K562 (cell line): ENCODE data around the gene PTPRT. TPM values are rescaled to one million over a fixed set of nuclear protein-coding genes. Genes with fewer than 3 reads are reported as not detected.

ENCODE experiments used
- ATAC-seq: fragments of 200-7000 bp; cut with Tn5 transposase; 3 replicates; pipeline ENCODE4 v1.9.1; 2020; ENCODE audit warnings: moderate library complexity
- BruUV-seq: library from RNA; stranded (reverse); fragments of 400-500 nt; replicated peaks from 2 replicates; lab custom pipeline; 2021; lab: Mats Ljungman, UMichigan
- CTCF ChIA-PET: fragments of 300-600 bp; formaldehyde crosslinking; extraction: SDS; loops from one replicate; lab custom pipeline; 2021; ENCODE audit warnings: low intra/inter-chr PET ratio; lab: Yijun Ruan, JAX
- POLR2A ChIA-PET: fragments of 300-600, 350-650 bp; sonication (Branson Sonifier 250); formaldehyde crosslinking; extraction: SDS; loops from one replicate; lab custom pipeline; 2021; ENCODE audit warnings: antibody characterized with exemption, inconsistent platforms; lab: Yijun Ruan, JAX
- DNase-seq, 4 experiments: peaks; one replicate each; pipeline versions ENCODE4 v3.0.0 to v3.0.0-alpha.2; 2011 to 2018; ENCODE audit warnings: low spot score in 3 of 4, mixed read lengths in 3 of 4; ENCODE audit errors: extremely low read depth in 1 of 4
- FAIRE-seq: peaks from 2 replicates; lab custom pipeline; 2011; peaks lifted over from hg19 to GRCh38; lab: Jason Lieb, UNC
- H2AFZ ChIP-seq: 2 replicates; pipeline ENCODE4 v1.6.0; 2011; ENCODE audit warnings: low read depth, low read length, control low read depth, inconsistent platforms
- H3K27ac ChIP-seq: fragments of 200-600 bp; 3 replicates; pipeline ENCODE4 v1.8.0; 2011; ENCODE audit warnings: low read depth, mild to moderate bottlenecking, control low read depth, inconsistent platforms, low read length, moderate library complexity, mixed read lengths; ENCODE audit errors: extremely low read depth
- H3K27me3 ChIP-seq, 2 experiments: fragments of 300-600 bp in 1 of 2; 2 replicates in 1 of 2; 3 replicates in 1 of 2; pipeline versions ENCODE4 v1.6.0 to v1.8.0; 2011; ENCODE audit warnings: inconsistent platforms in 2 of 2, low read length in 2 of 2, mild to moderate bottlenecking in 1 of 2, mixed read lengths in 1 of 2, moderate library complexity in 1 of 2; ENCODE audit not compliant: control insufficient read depth in 2 of 2, insufficient read depth in 2 of 2
- H3K36me3 ChIP-seq: fragments of 300-600 bp; 3 replicates; pipeline ENCODE4 v1.8.0; 2011; ENCODE audit warnings: mild to moderate bottlenecking, low read length, inconsistent platforms; ENCODE audit not compliant: control insufficient read depth, insufficient read depth
- H3K4me1 ChIP-seq, 2 experiments: fragments of 200-600 bp in 1 of 2; replicated peaks in 1 of 2; 2 replicates in 1 of 2; 3 replicates in 1 of 2; pipeline versions ENCODE4 v1.5.1 to v1.8.0; 2011; ENCODE audit warnings: inconsistent platforms in 2 of 2, low read length in 2 of 2, mild to moderate bottlenecking in 1 of 2, mixed read lengths in 1 of 2, moderate library complexity in 1 of 2; ENCODE audit not compliant: control insufficient read depth in 2 of 2, insufficient read depth in 2 of 2
- H3K4me2 ChIP-seq: 2 replicates; pipeline ENCODE4 v1.6.1; 2011; ENCODE audit warnings: low read length, control low read depth, inconsistent platforms, mixed read lengths; ENCODE audit not compliant: insufficient read depth
- H3K4me3 ChIP-seq: fragments of 200-600 bp; sonication (generic), shearing (Covaris generic); 2 replicates; pipeline ENCODE4 v1.5.1; 2016; ENCODE audit warnings: control low read depth, inconsistent platforms
- H3K79me2 ChIP-seq: fragments of 200-600 bp; 3 replicates; pipeline ENCODE4 v1.8.0; 2011; ENCODE audit warnings: low read length, inconsistent platforms; ENCODE audit not compliant: control insufficient read depth, insufficient read depth
- H3K9ac ChIP-seq, 2 experiments: 2 replicates each; pipeline versions ENCODE4 v1.6.0 to v1.6.1; 2011; ENCODE audit warnings: low read depth in 2 of 2, low read length in 2 of 2, control low read depth in 1 of 2, inconsistent platforms in 1 of 2, mild to moderate bottlenecking in 1 of 2, mixed read lengths in 1 of 2; ENCODE audit not compliant: insufficient read depth in 1 of 2
- H3K9me1 ChIP-seq: one replicate; pipeline ENCODE4 v1.6.0; 2011; ENCODE audit warnings: inconsistent platforms, mild to moderate bottlenecking, low read length, moderate library complexity; ENCODE audit not compliant: control insufficient read depth, insufficient read depth
- H3K9me3 ChIP-seq: replicated peaks from 2 replicates; pipeline ENCODE4 v1.5.1; 2011; ENCODE audit warnings: low read depth, low read length, inconsistent platforms; ENCODE audit not compliant: control insufficient read depth, insufficient read depth
- H4K20me1 ChIP-seq: replicated peaks from 2 replicates; pipeline ENCODE4 v1.6.1; 2011; ENCODE audit warnings: low read length, inconsistent platforms, mixed read lengths; ENCODE audit not compliant: control insufficient read depth, insufficient read depth
- MAFK ChIP-seq: IDR thresholded peaks from 2 replicates; pipeline ENCODE4 v1.6.1; 2011; ENCODE audit warnings: low read length, improper control_type of control experiment
- MCM7 ChIP-seq, 2 experiments: fragments of 450-650 bp; IDR thresholded peaks; 2 replicates each; pipeline ENCODE4 v1.6.1; 2016 to 2018
- MYC ChIP-seq, 2 experiments: fragments of 250-450 bp in 1 of 2; sonication (Bioruptor Pico) in 1 of 2; IDR thresholded peaks; 2 replicates each; pipeline versions ENCODE4 v1.5.1 to v1.6.1; 2012 to 2021; ENCODE audit warnings: low read depth in 2 of 2, borderline replicate concordance in 1 of 2, improper control_type of control experiment in 1 of 2, low read length in 1 of 2, mild to moderate bottlenecking in 1 of 2, moderate library complexity in 1 of 2
- SRSF7 ChIP-seq: fragments of 200-400 bp; formaldehyde crosslinking; optimal IDR thresholded peaks from 2 replicates; pipeline ENCODE3; 2017; ENCODE audit warnings: mild to moderate bottlenecking, low read depth, low read length
- TARDBP ChIP-seq: fragments of 450-650 bp; IDR thresholded peaks from 2 replicates; pipeline ENCODE4 v1.6.1; 2016
- TOE1 ChIP-seq, 2 experiments: fragments of 450-650 bp in 1 of 2; sonication (generic) in 1 of 2; formaldehyde crosslinking in 1 of 2; IDR thresholded peaks; 2 replicates each; pipeline versions ENCODE4 v1.7.1 to v1.8.0; 2016 to 2022; ENCODE audit warnings: borderline replicate concordance in 2 of 2, mild to moderate bottlenecking in 2 of 2, antibody characterized with exemption in 1 of 2, inconsistent platforms in 1 of 2, low read depth in 1 of 2, missing genetic modification reagents in 1 of 2, moderate library complexity in 1 of 2
- ZKSCAN3 ChIP-seq: fragments of 250-450 bp; sonication (Bioruptor Pico); IDR thresholded peaks from 2 replicates; pipeline ENCODE4 v1.4.0; 2020
- ZNF133 ChIP-seq: fragments of 250-450 bp; sonication (Bioruptor Pico); IDR thresholded peaks from 2 replicates; pipeline ENCODE4 v1.4.0; 2020; ENCODE audit warnings: mild to moderate bottlenecking
- ZNF174 ChIP-seq: fragments of 250-450 bp; sonication (Bioruptor Pico); IDR thresholded peaks from 2 replicates; pipeline ENCODE4 v1.4.0; 2020; ENCODE audit warnings: mild to moderate bottlenecking
- WGBS: fragments of 100-300 bp; shearing (Covaris generic); methylation state at CpG from one replicate; pipeline ENCODE4 v1.1.6; 2016; ENCODE audit warnings: low coverage, mixed read lengths; ENCODE audit not compliant: insufficient coverage; ENCODE audit errors: missing lambda C conversion rate; 5-methylcytosine and 5-hydroxymethylcytosine counted together
- in situ Hi-C: fragments of 300-500 bp; cut with MboI; formaldehyde crosslinking; loops from 4 replicates; pipeline ENCODE4 v1.15.0; 2018; ENCODE audit warnings: inconsistent platforms, mixed read lengths
- intact Hi-C: fragments of 100-400 bp; cut with micrococcal nuclease; formaldehyde crosslinking; loops from 2 replicates; pipeline ENCODE4 v1.14.2; 2022
- polyA plus RNA-seq, 8 experiments: library from polyadenylated mRNA; depleted of rRNA in 4 of 8; stranded (reverse) in 5 of 8; unstranded in 3 of 8; fragments of >200 nt; fragmentation: Nextera tagmentation in 2 of 8; fragmentation: Illumina TruSeq in 1 of 8; extraction: Ambion mirVana in 2 of 8; extraction: Trizol in 1 of 8; gene quantifications; 2 replicates each; pipeline versions ENCODE4 v1.2.1 to v1.2.3, GENCODE V29; 2011 to 2014; ENCODE audit warnings: inconsistent platforms in 1 of 8, missing spikeins in 1 of 8
- total RNA-seq, 7 experiments: library from RNA; depleted of rRNA in 6 of 7; stranded (reverse); fragments of >200 nt in 6 of 7; fragmentation: Illumina TruSeq in 2 of 7; extraction: Trizol in 2 of 7; gene quantifications; 2 replicates each; pipeline versions ENCODE4 v1.2.1 to v1.2.3, GENCODE V29; 2011 to 2021; ENCODE audit warnings: low replicate concordance in 1 of 7
- TF ChIP-seq, protein P1 (sequence below): fragments of 450-650 bp; formaldehyde crosslinking; IDR thresholded peaks from 2 replicates; pipeline ENCODE4 v1.4.0; 2022; ENCODE audit warnings: missing genetic modification characterization
- TF ChIP-seq, protein P2 (sequence below): fragments of 150-350 bp; IDR thresholded peaks from 2 replicates; pipeline ENCODE4 v1.6.1; 2014; ENCODE audit warnings: low read depth, mild to moderate bottlenecking, low read length, borderline replicate concordance
- TF ChIP-seq, protein P3 (sequence below): fragments of 200-800 bp; sonication (Bioruptor generic); IDR thresholded peaks from 2 replicates; pipeline ENCODE4 v1.6.1; 2017; ENCODE audit warnings: missing genetic modification characterization, missing compliant biosample characterization

Gene PTPRT
- total and polyA plus RNA-seq, 9 of the 15 experiments (the other 6 are each of a cell fraction or from before 2014, with no cell fraction given): not detected

DNA sequence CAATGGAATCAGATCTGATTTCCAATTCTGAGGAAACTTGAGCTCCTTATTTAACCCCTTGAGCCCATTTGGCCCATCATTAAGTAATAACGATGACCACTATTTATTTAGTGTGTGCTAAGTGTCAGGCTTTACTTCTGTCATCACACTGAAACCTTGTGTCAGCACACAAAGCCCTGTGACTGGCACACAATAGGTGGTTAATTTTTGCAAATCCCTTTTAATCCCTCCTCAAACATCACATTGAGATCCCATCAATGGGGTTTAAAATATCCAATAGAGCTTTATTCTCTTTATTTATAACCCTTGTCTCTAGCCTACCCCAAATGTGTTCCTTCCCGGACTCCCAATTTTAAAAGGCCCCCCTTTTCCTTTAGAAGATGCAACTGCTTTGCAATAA is 914.7 kb downstream of the PTPRT start:
- Histone ChIP-seq H3K4me1 (no peaks in the 10 kb centered on the region), H3K9ac (no peak overlapping the region), H3K27ac (no peak overlapping the region), H3K27me3 (no peaks in the 10 kb centered on the region), H3K9me1 (no peaks in the 10 kb centered on the region), H3K4me2 (no peak overlapping the region), H2AFZ (no peak overlapping the region), H3K36me3 (no peaks in the 10 kb centered on the region), H3K79me2 (no peaks in the 10 kb centered on the region), H3K4me3 (no peak overlapping the region), H3K9me3 (no peaks in the 10 kb centered on the region), H4K20me1 (no peaks in the 10 kb centered on the region; the same call in 1 of the 2 replicates)
- FAIRE-seq (no peak), DNase-seq (no peak), ATAC-seq (no peak)
- TF ChIP-seq ZKSCAN3 (CRISPR knock-in tag) (no peak), MAFK (no peak), TARDBP (no peak), MCM7 (IDR thresholded peaks at IDR 0.05) (no peak), SRSF7 (no peak), TOE1 (IDR thresholded peaks at IDR 0.05; ENCODE audit: borderline replicate concordance) (no peak), TOE1 (CRISPR knock-in tag; IDR thresholded peaks at IDR 0.05; ENCODE audit: borderline replicate concordance, low read depth) (no peak), MYC (IDR thresholded peaks at IDR 0.05; ENCODE audit: low read depth, low read length) (no peak), MYC (CRISPR knock-in tag; IDR thresholded peaks at IDR 0.05; ENCODE audit: borderline replicate concordance, low read depth) (no peak), ZNF133 (CRISPR knock-in tag) (no peak), ZNF174 (no peak)
- TF ChIP-seq, protein P1, sequence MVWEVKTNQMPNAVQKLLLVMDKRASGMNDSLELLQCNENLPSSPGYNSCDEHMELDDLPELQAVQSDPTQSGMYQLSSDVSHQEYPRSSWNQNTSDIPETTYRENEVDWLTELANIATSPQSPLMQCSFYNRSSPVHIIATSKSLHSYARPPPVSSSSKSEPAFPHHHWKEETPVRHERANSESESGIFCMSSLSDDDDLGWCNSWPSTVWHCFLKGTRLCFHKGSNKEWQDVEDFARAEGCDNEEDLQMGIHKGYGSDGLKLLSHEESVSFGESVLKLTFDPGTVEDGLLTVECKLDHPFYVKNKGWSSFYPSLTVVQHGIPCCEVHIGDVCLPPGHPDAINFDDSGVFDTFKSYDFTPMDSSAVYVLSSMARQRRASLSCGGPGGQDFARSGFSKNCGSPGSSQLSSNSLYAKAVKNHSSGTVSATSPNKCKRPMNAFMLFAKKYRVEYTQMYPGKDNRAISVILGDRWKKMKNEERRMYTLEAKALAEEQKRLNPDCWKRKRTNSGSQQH (CRISPR knock-in tag): no peak
- TF ChIP-seq, protein P2, sequence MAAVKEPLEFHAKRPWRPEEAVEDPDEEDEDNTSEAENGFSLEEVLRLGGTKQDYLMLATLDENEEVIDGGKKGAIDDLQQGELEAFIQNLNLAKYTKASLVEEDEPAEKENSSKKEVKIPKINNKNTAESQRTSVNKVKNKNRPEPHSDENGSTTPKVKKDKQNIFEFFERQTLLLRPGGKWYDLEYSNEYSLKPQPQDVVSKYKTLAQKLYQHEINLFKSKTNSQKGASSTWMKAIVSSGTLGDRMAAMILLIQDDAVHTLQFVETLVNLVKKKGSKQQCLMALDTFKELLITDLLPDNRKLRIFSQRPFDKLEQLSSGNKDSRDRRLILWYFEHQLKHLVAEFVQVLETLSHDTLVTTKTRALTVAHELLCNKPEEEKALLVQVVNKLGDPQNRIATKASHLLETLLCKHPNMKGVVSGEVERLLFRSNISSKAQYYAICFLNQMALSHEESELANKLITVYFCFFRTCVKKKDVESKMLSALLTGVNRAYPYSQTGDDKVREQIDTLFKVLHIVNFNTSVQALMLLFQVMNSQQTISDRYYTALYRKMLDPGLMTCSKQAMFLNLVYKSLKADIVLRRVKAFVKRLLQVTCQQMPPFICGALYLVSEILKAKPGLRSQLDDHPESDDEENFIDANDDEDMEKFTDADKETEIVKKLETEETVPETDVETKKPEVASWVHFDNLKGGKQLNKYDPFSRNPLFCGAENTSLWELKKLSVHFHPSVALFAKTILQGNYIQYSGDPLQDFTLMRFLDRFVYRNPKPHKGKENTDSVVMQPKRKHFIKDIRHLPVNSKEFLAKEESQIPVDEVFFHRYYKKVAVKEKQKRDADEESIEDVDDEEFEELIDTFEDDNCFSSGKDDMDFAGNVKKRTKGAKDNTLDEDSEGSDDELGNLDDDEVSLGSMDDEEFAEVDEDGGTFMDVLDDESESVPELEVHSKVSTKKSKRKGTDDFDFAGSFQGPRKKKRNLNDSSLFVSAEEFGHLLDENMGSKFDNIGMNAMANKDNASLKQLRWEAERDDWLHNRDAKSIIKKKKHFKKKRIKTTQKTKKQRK: no peak
- TF ChIP-seq, protein P3, sequence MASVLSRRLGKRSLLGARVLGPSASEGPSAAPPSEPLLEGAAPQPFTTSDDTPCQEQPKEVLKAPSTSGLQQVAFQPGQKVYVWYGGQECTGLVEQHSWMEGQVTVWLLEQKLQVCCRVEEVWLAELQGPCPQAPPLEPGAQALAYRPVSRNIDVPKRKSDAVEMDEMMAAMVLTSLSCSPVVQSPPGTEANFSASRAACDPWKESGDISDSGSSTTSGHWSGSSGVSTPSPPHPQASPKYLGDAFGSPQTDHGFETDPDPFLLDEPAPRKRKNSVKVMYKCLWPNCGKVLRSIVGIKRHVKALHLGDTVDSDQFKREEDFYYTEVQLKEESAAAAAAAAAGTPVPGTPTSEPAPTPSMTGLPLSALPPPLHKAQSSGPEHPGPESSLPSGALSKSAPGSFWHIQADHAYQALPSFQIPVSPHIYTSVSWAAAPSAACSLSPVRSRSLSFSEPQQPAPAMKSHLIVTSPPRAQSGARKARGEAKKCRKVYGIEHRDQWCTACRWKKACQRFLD (CRISPR knock-in tag): no peak
- intact Hi-C loops (no loop called here), in situ Hi-C loops (no loop called here)
- ChIA-PET POLR2A (no interaction called here), CTCF (no interaction called here)
- WGBS: 0% methylated on average over 2 of the region's 2 CpGs
- BruUV-seq: no TSS peak
